H1 (cell line): Measurements from ENCODE around the gene SIRT3. TPM values are rescaled to one million over a fixed set of nuclear protein-coding genes. Genes with fewer than 3 reads are reported as not detected.

ENCODE experiments used
- CTCF ChIA-PET: fragments of 300-600 bp; sonication (Branson Sonifier 250); formaldehyde crosslinking; loops from one replicate; lab custom pipeline; 2021; ENCODE audit not compliant: partially characterized antibody; lab: Charles Lee
- POLR2A ChIA-PET: fragments of 300-600 bp; sonication (Branson Sonifier 250); formaldehyde crosslinking; loops from one replicate; lab custom pipeline; 2021; ENCODE audit warnings: inconsistent platforms; ENCODE audit not compliant: partially characterized antibody; lab: Charles Lee
- DNase-seq, 2 experiments: peaks; one replicate each; pipeline versions ENCODE4 v3.0.0 to v3.0.0-alpha.2; 2010 to 2022; ENCODE audit warnings: low spot score in 2 of 2, low read depth in 1 of 2, mixed read lengths in 1 of 2
- FAIRE-seq: peaks from 2 replicates; lab custom pipeline; 2011; peaks lifted over from hg19 to GRCh38; lab: Jason Lieb, UNC
- H2AFZ ChIP-seq: 2 replicates; pipeline ENCODE4 v1.8.1; 2012; ENCODE audit warnings: low read length, inconsistent platforms
- H2AK5ac ChIP-seq: 2 replicates; pipeline ENCODE4 v1.6.1; 2013; ENCODE audit warnings: low read depth, low read length
- H2BK120ac ChIP-seq: replicated peaks from 2 replicates; pipeline ENCODE3; 2013; ENCODE audit warnings: low read depth, low read length, inconsistent platforms
- H2BK12ac ChIP-seq: 2 replicates; pipeline ENCODE4 v1.6.1; 2013; ENCODE audit warnings: low read depth, low read length
- H2BK15ac ChIP-seq: 2 replicates; pipeline ENCODE4 v1.6.1; 2013; ENCODE audit warnings: low read length
- H2BK20ac ChIP-seq: 2 replicates; pipeline ENCODE4 v1.6.1; 2013; ENCODE audit warnings: low read length
- H2BK5ac ChIP-seq: 2 replicates; pipeline ENCODE4 v1.6.1; 2013; ENCODE audit warnings: low read depth, low read length
- H3K14ac ChIP-seq: 2 replicates; pipeline ENCODE4 v1.6.1; 2013; ENCODE audit warnings: inconsistent platforms; ENCODE audit not compliant: insufficient read length
- H3K18ac ChIP-seq: 2 replicates; pipeline ENCODE4 v1.6.1; 2013; ENCODE audit warnings: low read length; ENCODE audit errors: extremely low read depth
- H3K23ac ChIP-seq: 2 replicates; pipeline ENCODE4 v1.6.1; 2013; ENCODE audit warnings: inconsistent platforms; ENCODE audit not compliant: insufficient read length
- H3K23me2 ChIP-seq: 2 replicates; pipeline ENCODE4 v1.6.1; 2013; ENCODE audit warnings: low read depth, low read length
- H3K27ac ChIP-seq: 2 replicates; pipeline ENCODE4 v1.6.1; 2011; ENCODE audit warnings: low read depth, low read length, inconsistent platforms
- H3K27me3 ChIP-seq, 4 experiments: replicated peaks in 1 of 4; 1 replicate in 1 of 4; 2 replicates in 3 of 4; pipeline versions ENCODE4 v1.6.1 to v1.8.1; 2011 to 2013; ENCODE audit warnings: low read length in 3 of 4, mild to moderate bottlenecking in 3 of 4, inconsistent platforms in 2 of 4, mixed read lengths in 2 of 4, moderate library complexity in 1 of 4; ENCODE audit not compliant: control insufficient read depth in 3 of 4, insufficient read depth in 3 of 4; ENCODE audit errors: extremely low read depth in 1 of 4
- H3K36me3 ChIP-seq, 4 experiments: 2 replicates each; pipeline versions ENCODE4 v1.6.1 to v1.8.1; 2011 to 2013; ENCODE audit warnings: mild to moderate bottlenecking in 4 of 4, low read length in 3 of 4, moderate library complexity in 2 of 4, control low read depth in 1 of 4, inconsistent platforms in 1 of 4; ENCODE audit not compliant: insufficient read depth in 4 of 4, control insufficient read depth in 2 of 4
- H3K4ac ChIP-seq: replicated peaks from 2 replicates; pipeline ENCODE3; 2013; ENCODE audit warnings: low read length, low read depth, mixed read lengths, inconsistent platforms; ENCODE audit not compliant: insufficient read length
- H3K4me1 ChIP-seq, 4 experiments: replicated peaks in 1 of 4; 1 replicate in 1 of 4; 2 replicates in 3 of 4; pipeline versions ENCODE4 v1.6.1 to v1.8.1; 2011 to 2013; ENCODE audit warnings: low read length in 3 of 4, inconsistent platforms in 2 of 4, mixed read lengths in 1 of 4; ENCODE audit not compliant: insufficient read depth in 4 of 4, control insufficient read depth in 3 of 4
- H3K4me2 ChIP-seq, 2 experiments: 2 replicates each; pipeline versions ENCODE4 v1.6.1 to v1.8.1; 2011 to 2013; ENCODE audit warnings: low read depth in 2 of 2, low read length in 2 of 2, control low read depth in 1 of 2, inconsistent platforms in 1 of 2, mild to moderate bottlenecking in 1 of 2; ENCODE audit not compliant: insufficient read depth in 1 of 2
- H3K4me3 ChIP-seq, 4 experiments: fragments of 200-600, 300-600 bp in 1 of 4; sonication (generic), shearing (Covaris generic), sonication (Bioruptor Twin) in 1 of 4; 2 replicates each; pipeline versions ENCODE4 v1.5.1 to v1.8.1; 2011 to 2016; ENCODE audit warnings: low read length in 4 of 4, low read depth in 3 of 4, control low read depth in 2 of 4, inconsistent platforms in 2 of 4, mild to moderate bottlenecking in 2 of 4, mixed read lengths in 1 of 4, moderate library complexity in 1 of 4; ENCODE audit not compliant: insufficient read depth in 2 of 4; ENCODE audit errors: extremely low read depth in 1 of 4
- H3K56ac ChIP-seq: replicated peaks from 2 replicates; pipeline ENCODE3; 2013; ENCODE audit warnings: low read depth, mild to moderate bottlenecking, mixed read lengths, low read length, inconsistent platforms; ENCODE audit not compliant: insufficient read length
- H3K79me1 ChIP-seq: 2 replicates; pipeline ENCODE4 v1.6.1; 2013; ENCODE audit warnings: low read depth, low read length, control low read depth
- H3K79me2 ChIP-seq, 2 experiments: 2 replicates each; pipeline versions ENCODE4 v1.6.1 to v1.8.1; 2012 to 2013; ENCODE audit warnings: low read length in 2 of 2, mild to moderate bottlenecking in 2 of 2, inconsistent platforms in 1 of 2; ENCODE audit not compliant: insufficient read depth in 2 of 2, control insufficient read depth in 1 of 2
- H3K9ac ChIP-seq, 4 experiments: replicated peaks in 1 of 4; 1 replicate in 1 of 4; 2 replicates in 3 of 4; pipeline versions ENCODE4 v1.6.1 to v1.8.1; 2011 to 2013; ENCODE audit warnings: low read depth in 3 of 4, low read length in 3 of 4, control low read depth in 2 of 4, mild to moderate bottlenecking in 2 of 4, moderate library complexity in 2 of 4, inconsistent platforms in 1 of 4; ENCODE audit errors: extremely low read depth in 1 of 4
- H3K9me3 ChIP-seq, 2 experiments: 2 replicates each; pipeline versions ENCODE4 v1.6.1 to v1.8.1; 2012 to 2013; ENCODE audit warnings: mild to moderate bottlenecking in 2 of 2, moderate library complexity in 2 of 2, control low read depth in 1 of 2, inconsistent platforms in 1 of 2, low read depth in 1 of 2, low read length in 1 of 2, mixed read lengths in 1 of 2; ENCODE audit not compliant: insufficient read depth in 2 of 2
- H4K20me1 ChIP-seq, 2 experiments: replicated peaks in 1 of 2; 2 replicates each; pipeline versions ENCODE3 to v1.8.1; 2011 to 2013; ENCODE audit warnings: inconsistent platforms in 2 of 2, low read length in 2 of 2, mild to moderate bottlenecking in 1 of 2; ENCODE audit not compliant: insufficient read depth in 2 of 2, control insufficient read depth in 1 of 2
- H4K5ac ChIP-seq: 2 replicates; pipeline ENCODE4 v1.6.1; 2013; ENCODE audit warnings: low read length, low read depth, mixed read lengths, inconsistent platforms; ENCODE audit not compliant: insufficient read length
- H4K8ac ChIP-seq: 2 replicates; pipeline ENCODE4 v1.8.0; 2013; ENCODE audit warnings: mild to moderate bottlenecking, moderate library complexity, low read length, inconsistent platforms; ENCODE audit not compliant: insufficient read depth; ENCODE audit errors: extremely low read depth
- H4K91ac ChIP-seq: replicated peaks from 2 replicates; pipeline ENCODE3; 2013; ENCODE audit warnings: low read length, mixed read lengths, inconsistent platforms; ENCODE audit not compliant: insufficient read length
- BCL11A ChIP-seq, 2 experiments: IDR thresholded peaks; one replicate each; pipeline ENCODE4 v1.6.1; 2011; ENCODE audit warnings: low read depth in 2 of 2, low read length in 2 of 2, mild to moderate bottlenecking in 2 of 2
- CHD2 ChIP-seq: IDR thresholded peaks from 2 replicates; pipeline ENCODE4 v1.6.1; 2012; ENCODE audit warnings: low read length, improper control_type of control experiment
- GTF2F1 ChIP-seq: IDR thresholded peaks from 2 replicates; pipeline ENCODE4 v1.6.1; 2012; ENCODE audit warnings: low read depth, low read length, improper control_type of control experiment, borderline replicate concordance
- JUND ChIP-seq: IDR thresholded peaks from 2 replicates; pipeline ENCODE4 v1.6.1; 2011; ENCODE audit warnings: mild to moderate bottlenecking, improper control_type of control experiment, low read length
- RNF2 ChIP-seq: fragments of 200-900, 300-1000 bp; sonication (generic); IDR thresholded peaks from 2 replicates; pipeline ENCODE4 v1.7.1; 2016; ENCODE audit warnings: borderline replicate concordance, low read depth, mild to moderate bottlenecking, antibody characterized with exemption, low read length; ENCODE audit not compliant: poor library complexity, severe bottlenecking; ENCODE audit errors: missing control alignments
- SAP30 ChIP-seq: fragments of 300-600 bp; sonication (generic); IDR thresholded peaks from 2 replicates; pipeline ENCODE4 v1.7.1; 2012; ENCODE audit warnings: low read length, moderate library complexity, mild to moderate bottlenecking, inconsistent platforms; ENCODE audit not compliant: insufficient read depth, insufficient replicate concordance
- SUZ12 ChIP-seq: fragments of 200-600 bp; sonication (generic); IDR thresholded peaks from 2 replicates; pipeline ENCODE4 v1.6.1; 2012; ENCODE audit warnings: mild to moderate bottlenecking, inconsistent platforms, low read length, moderate library complexity, mixed read lengths
- TAF1 ChIP-seq: IDR thresholded peaks from 2 replicates; pipeline ENCODE4 v1.6.1; 2011; ENCODE audit warnings: mild to moderate bottlenecking, low read depth, low read length
- TBP ChIP-seq: IDR thresholded peaks from 2 replicates; pipeline ENCODE4 v1.6.1; 2011; ENCODE audit warnings: low read depth, low read length, improper control_type of control experiment
- USF2 ChIP-seq: IDR thresholded peaks from 2 replicates; pipeline ENCODE4 v1.6.1; 2011; ENCODE audit warnings: low read length, improper control_type of control experiment
- ZNF274 ChIP-seq: IDR thresholded peaks from 2 replicates; pipeline ENCODE4 v1.7.0; 2012; ENCODE audit warnings: low read length, borderline replicate concordance; ENCODE audit errors: extremely low read depth
- WGBS, 2 experiments: shearing (Covaris generic) in 1 of 2; methylation state at CpG; one replicate each; pipeline versions ENCODE4 v1.1.6 to v1.1.7; 2013 to 2015; ENCODE audit warnings: low lambda C conversion rate in 2 of 2, mixed read lengths in 2 of 2, inconsistent platforms in 1 of 2, low coverage in 1 of 2, missing lambda C conversion rate in 1 of 2; ENCODE audit not compliant: insufficient replicate concordance in 2 of 2, insufficient coverage in 1 of 2, insufficient read length in 1 of 2; ENCODE audit errors: extremely low coverage in 1 of 2, missing lambda C conversion rate in 1 of 2; 5-methylcytosine and 5-hydroxymethylcytosine counted together
- polyA plus RNA-seq, 7 experiments: library from polyadenylated mRNA; depleted of rRNA in 3 of 7; stranded (reverse) in 5 of 7; unstranded in 2 of 7; fragments of >200 nt in 5 of 7; fragments of 200-250 nt in 2 of 7; gene quantifications; 1 replicate in 5 of 7; 2 replicates in 1 of 7; 4 replicates in 1 of 7; pipeline versions ENCODE4 v1.2.1 to v1.2.3, GENCODE V29; 2011 to 2013; ENCODE audit warnings: missing spikeins in 2 of 7, mixed read lengths in 2 of 7
- total RNA-seq: library from RNA; stranded (reverse); fragmentation: NEBNext Ultra II Directional; extraction: Animal tissue kit (Norgen Biotek cat#: 25700); gene quantifications from 2 replicates; pipeline ENCODE4 v1.2.1, GENCODE V29; 2021

SIRT3 gene
- total and polyA plus RNA-seq, 2 of the 8 experiments (the other 6 are each of a cell fraction or from before 2014, with no cell fraction given): 14.3 to 21.6 TPM

DNA sequence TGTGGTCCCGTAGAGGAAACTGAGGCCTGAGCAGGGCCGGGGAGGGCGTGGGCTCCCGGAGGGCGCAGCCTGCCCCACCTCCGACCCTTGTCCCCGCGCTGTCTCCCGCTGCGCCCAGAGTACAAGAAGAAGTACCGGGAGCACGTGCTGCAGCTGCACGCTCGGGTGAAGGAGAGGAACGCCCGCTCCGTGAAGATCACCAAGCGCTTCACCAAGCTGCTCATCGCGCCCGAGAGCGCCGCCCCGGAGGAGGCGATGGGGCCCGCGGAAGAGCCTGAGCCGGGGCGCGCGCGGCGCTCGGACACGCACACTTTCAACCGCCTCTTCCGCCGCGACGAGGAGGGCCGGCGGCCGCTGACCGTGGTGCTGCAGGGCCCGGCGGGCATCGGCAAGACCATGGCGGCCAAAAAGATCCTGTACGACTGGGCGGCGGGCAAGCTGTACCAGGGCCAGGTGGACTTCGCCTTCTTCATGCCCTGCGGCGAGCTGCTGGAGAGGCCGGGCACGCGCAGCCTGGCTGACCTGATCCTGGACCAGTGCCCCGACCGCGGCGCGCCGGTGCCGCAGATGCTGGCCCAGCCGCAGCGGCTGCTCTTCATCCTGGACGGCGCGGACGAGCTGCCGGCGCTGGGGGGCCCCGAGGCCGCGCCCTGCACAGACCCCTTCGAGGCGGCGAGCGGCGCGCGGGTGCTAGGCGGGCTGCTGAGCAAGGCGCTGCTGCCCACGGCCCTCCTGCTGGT is 44.0 kb upstream of the SIRT3 start:
- Histone ChIP-seq H3K36me3 (no peaks in the 10 kb centered on the region), H3K79me1 (no peaks in the 10 kb centered on the region), H3K56ac (no peak overlapping the region), H3K27ac (no peak overlapping the region), H2BK120ac (no peak overlapping the region), H3K9me3 (no peaks in the 10 kb centered on the region), H4K8ac (no peak overlapping the region; the same call in 1 of the 2 replicates), H4K5ac (no peak overlapping the region), H2AK5ac (no peak overlapping the region), H3K27me3 (peaks cover 0 to 3% (median 1%) of the 10 kb centered on the region in 4 experiments; a peak in 2 of 7 replicates), H4K20me1 (no peaks in the 10 kb centered on the region), H3K23ac (no peak overlapping the region), H4K91ac (no peak overlapping the region), H2BK20ac (no peak overlapping the region), H2BK12ac (no peak overlapping the region), H2BK15ac (no peak overlapping the region), H3K4ac (no peak overlapping the region), H3K14ac (no peak overlapping the region), H3K9ac (no peak overlapping the region), H3K18ac (no peak overlapping the region), H2BK5ac (no peak overlapping the region), H2AFZ (no peak overlapping the region), H3K4me3 (no peak overlapping the region), H3K4me1 (peaks cover 0 to 5% (median under 1%) of the 10 kb centered on the region in 4 experiments; a peak in 5 of 7 replicates), H3K4me2 (peak overlapping the region in 1 of 2 experiments; percentile 19; a peak in 1 of 4 replicates), H3K23me2 (no peaks in the 10 kb centered on the region), H3K79me2 (no peaks in the 10 kb centered on the region)
- DNase-seq: peak in 1 of 2 experiments; percentile 49
- ChIA-PET CTCF (interaction anchor here (0.6 to 8.6 kb wide), 4 partner anchors 8 to 29 kb away, joined by 3 to 88 read pairs (median 8); no protein-coding TSS in a partner anchor), POLR2A (interaction anchor here (0.7 to 3.0 kb wide), 9 partner anchors 9 to 137 kb away, joined by 3 to 11 read pairs (median 4); partner anchors contain the start of gene PGGHG)
- FAIRE-seq: no peak
- WGBS, 2 experiments: 97% methylated on average over 74 of the region's 85 CpGs; no CpG with 5 or more reads in 1 of the 2 experiments
- TF ChIP-seq CHD2: no peak
- TF ChIP-seq GTF2F1: no peak
- TF ChIP-seq ZNF274: no peak
- TF ChIP-seq TAF1: no peak
- TF ChIP-seq SAP30: no peak
- TF ChIP-seq USF2: no peak
- no peak for TF ChIP-seq SUZ12
- TF ChIP-seq TBP: no peak
- no peak for TF ChIP-seq BCL11A (IDR thresholded peaks at IDR 0.05; ENCODE audit: low read depth in 2 of 2, low read length in 2 of 2)
- no peak for TF ChIP-seq RNF2
- no peak for TF ChIP-seq JUND
